H1 (cell line): ENCODE data around the gene SBK2. TPM values are rescaled to one million over a fixed set of nuclear protein-coding genes. Genes with fewer than 3 reads are reported as not detected.

Experiments used
- BACH1 ChIP-seq: IDR thresholded peaks from 2 replicates; pipeline ENCODE4 v1.6.1; 2012; ENCODE audit warnings: low read length, improper control_type of control experiment
- polyA plus RNA-seq, 7 experiments: library from polyadenylated mRNA; depleted of rRNA in 3 of 7; stranded (reverse) in 5 of 7; unstranded in 2 of 7; fragments of >200 nt in 5 of 7; fragments of 200-250 nt in 2 of 7; gene quantifications; 1 replicate in 5 of 7; 2 replicates in 1 of 7; 4 replicates in 1 of 7; pipeline versions ENCODE4 v1.2.1 to v1.2.3, GENCODE V29; 2011 to 2013; ENCODE audit warnings: missing spikeins in 2 of 7, mixed read lengths in 2 of 7
- total RNA-seq: library from RNA; stranded (reverse); fragmentation: NEBNext Ultra II Directional; extraction: Animal tissue kit (Norgen Biotek cat#: 25700); gene quantifications from 2 replicates; pipeline ENCODE4 v1.2.1, GENCODE V29; 2021

The SBK2 gene
- total and polyA plus RNA-seq, 2 of the 8 experiments (the other 6 are each of a cell fraction or from before 2014, with no cell fraction given): 3.2 to 4.1 TPM

- no peak for TF ChIP-seq BACH1
Observed at GRCh38 chr19:55490478-55491432, 46.2 kb downstream of the SBK2 start (continued).
